ENCODE data around the gene STK32C. TPM values are rescaled to one million over a fixed set of nuclear protein-coding genes. Genes with fewer than 3 reads are reported as not detected.

Gene STK32C
- total RNA-seq, 1 donor from 2014 or later, result 2.5 TPM

DNA sequence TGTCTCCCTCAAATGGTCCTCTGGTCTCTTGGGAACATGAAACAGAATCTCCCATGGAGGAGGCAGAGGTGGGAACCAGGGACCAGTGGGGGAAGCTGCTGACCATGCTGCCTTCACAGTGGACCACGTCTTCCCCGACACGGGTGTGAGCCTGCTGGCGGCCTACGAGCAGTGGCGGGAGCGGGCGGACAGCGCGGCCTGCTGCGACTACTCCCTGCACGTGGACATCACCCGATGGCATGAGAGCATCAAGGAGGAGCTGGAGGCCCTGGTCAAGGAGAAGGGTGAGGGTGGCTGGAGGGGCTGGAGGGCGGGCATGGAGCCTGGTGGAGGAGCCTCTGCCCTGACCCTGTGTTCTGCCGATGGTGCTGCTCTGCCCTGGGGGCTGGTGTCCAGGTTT lies 113.0 kb downstream of the STK32C start:
- H3K27me3 Mint-ChIP-seq (ENCODE audit: insufficient read depth, low read depth), result peaks cover 2% of the 10 kb centered on the region
- Histone ChIP-seq H3K79me2 (ENCODE audit: low read depth) (no peaks in the 10 kb centered on the region), H3K9me3 (ENCODE audit: low read depth) (no peaks in the 10 kb centered on the region), H3K4me2 (no peak overlapping the region), H3K36me3 (no peaks in the 10 kb centered on the region), H3K4me1 (no peaks in the 10 kb centered on the region), H3F3A (ENCODE audit: low read depth) (no peaks in the 10 kb centered on the region), H3K4me3 (no peak overlapping the region), H4K20me1 (ENCODE audit: low read depth) (peaks cover 28% of the 10 kb centered on the region), H3K27me3 (peaks cover 3% of the 10 kb centered on the region), H2AFZ (replicated peaks) (no peak overlapping the region), H3K27ac (no peak overlapping the region), H3K9ac (no peak overlapping the region)
- DNase-seq (ENCODE audit: low spot score), result no peak
- H3K4me3 Mint-ChIP-seq, result no peak overlapping the region
- H3K36me3 Mint-ChIP-seq, result peaks cover 28% of the 10 kb centered on the region
- TF ChIP-seq EZH2phosphoT487 (IDR thresholded peaks at IDR 0.05) (no peak), EZH2 (IDR thresholded peaks at IDR 0.05) (no peak)
- TF ChIP-seq, protein P1, sequence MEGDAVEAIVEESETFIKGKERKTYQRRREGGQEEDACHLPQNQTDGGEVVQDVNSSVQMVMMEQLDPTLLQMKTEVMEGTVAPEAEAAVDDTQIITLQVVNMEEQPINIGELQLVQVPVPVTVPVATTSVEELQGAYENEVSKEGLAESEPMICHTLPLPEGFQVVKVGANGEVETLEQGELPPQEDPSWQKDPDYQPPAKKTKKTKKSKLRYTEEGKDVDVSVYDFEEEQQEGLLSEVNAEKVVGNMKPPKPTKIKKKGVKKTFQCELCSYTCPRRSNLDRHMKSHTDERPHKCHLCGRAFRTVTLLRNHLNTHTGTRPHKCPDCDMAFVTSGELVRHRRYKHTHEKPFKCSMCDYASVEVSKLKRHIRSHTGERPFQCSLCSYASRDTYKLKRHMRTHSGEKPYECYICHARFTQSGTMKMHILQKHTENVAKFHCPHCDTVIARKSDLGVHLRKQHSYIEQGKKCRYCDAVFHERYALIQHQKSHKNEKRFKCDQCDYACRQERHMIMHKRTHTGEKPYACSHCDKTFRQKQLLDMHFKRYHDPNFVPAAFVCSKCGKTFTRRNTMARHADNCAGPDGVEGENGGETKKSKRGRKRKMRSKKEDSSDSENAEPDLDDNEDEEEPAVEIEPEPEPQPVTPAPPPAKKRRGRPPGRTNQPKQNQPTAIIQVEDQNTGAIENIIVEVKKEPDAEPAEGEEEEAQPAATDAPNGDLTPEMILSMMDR (IDR thresholded peaks at IDR 0.05), result no peak
- no peaks in the 10 kb centered on the region for H3K4me1 Mint-ChIP-seq
- H3K27ac Mint-ChIP-seq, result no peak overlapping the region
- H3K9me3 Mint-ChIP-seq, result no peaks in the 10 kb centered on the region

DNA sequence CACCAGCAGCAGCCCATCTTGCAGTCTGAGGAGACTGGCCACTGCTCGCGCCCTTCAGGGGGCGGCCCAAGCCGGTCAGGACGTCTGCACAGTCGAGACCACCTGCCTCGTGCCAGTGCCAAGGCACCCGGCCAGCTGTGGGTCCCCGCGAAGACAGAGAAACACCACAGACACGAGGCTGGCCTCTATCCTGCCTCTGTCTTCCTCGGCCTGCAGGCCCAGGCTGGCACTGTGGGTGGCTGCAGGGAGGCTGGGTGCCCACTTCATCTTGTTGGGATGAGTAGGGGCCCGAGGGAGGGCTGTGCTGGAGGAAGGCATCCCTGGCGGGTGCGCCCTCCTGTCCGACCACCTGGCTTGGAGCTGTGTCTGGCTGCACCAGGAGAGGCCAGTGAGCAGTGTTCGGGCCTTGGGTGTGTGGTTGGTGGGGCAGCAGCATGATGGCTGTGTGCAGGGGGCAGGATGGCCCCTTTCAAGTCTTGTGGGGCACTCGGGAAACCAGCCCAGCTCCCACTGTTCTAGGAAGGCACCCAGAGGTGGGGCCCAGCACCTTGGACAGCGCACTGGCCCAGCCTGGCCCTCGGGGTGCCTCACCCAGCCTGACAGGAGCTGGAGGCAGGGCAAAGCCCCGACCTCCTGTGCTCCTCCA lies 113.7 kb downstream of the STK32C start:
- no peaks in the 10 kb centered on the region for H3K36me3 ChIP-seq
- peaks cover 5% of the 10 kb centered on the region for H3K4me1 Mint-ChIP-seq

DNA sequence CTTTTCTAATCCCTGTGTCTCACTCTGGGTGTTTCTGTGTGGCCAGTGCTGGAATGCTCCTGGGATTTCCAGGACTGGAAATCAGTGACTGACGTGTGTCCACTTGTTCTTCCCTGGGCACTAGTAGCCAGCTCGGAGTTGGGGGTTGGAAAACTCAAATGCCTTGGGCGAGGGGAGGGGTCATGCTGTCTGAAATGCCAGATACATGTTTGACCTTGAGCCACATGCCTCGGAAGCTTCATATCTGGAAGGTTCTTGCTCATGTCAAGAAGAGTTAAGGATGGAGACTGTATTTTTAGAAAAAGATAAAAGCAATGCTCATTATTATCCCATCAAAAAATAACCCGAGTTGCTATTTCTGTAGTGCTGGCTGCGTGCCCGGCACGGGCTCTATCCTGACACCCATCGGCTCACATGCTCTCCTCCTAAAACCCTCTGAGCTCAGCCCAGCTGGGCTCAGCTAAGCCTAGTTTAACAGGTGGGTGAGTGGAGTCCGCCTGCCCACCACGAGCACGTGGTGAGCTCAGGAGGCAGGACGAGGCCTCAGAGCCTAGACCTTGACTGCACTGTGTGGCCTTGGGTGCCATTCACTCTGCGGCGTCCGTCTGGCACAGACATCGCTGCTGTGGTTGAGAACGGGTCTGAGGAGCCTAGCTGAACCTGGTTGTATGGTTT lies 114.6 kb downstream of the STK32C start:
- Histone ChIP-seq H3K27me3 (peaks cover 19% of the 10 kb centered on the region), H3K79me2 (ENCODE audit: low read depth) (no peaks in the 10 kb centered on the region), H3K4me3 (no peak overlapping the region), H3F3A (ENCODE audit: low read depth) (peaks cover 5% of the 10 kb centered on the region), H3K9ac (no peak overlapping the region), H3K4me2 (no peak overlapping the region), H3K4me1 (no peaks in the 10 kb centered on the region), H2AFZ (replicated peaks) (no peak overlapping the region), H3K27ac (no peak overlapping the region), H4K20me1 (ENCODE audit: low read depth) (peaks cover 43% of the 10 kb centered on the region), H3K36me3 (no peaks in the 10 kb centered on the region), H3K9me3 (ENCODE audit: low read depth) (no peaks in the 10 kb centered on the region)
- H3K36me3 Mint-ChIP-seq, result peaks cover 37% of the 10 kb centered on the region
- no peak overlapping the region for H3K4me3 Mint-ChIP-seq
- H3K27ac Mint-ChIP-seq, result no peak overlapping the region
- H3K9me3 Mint-ChIP-seq, result no peaks in the 10 kb centered on the region
- DNase-seq (ENCODE audit: low spot score), result no peak
- H3K4me1 Mint-ChIP-seq, result peaks cover 12% of the 10 kb centered on the region
- peaks cover 2% of the 10 kb centered on the region for H3K27me3 Mint-ChIP-seq (ENCODE audit: insufficient read depth, low read depth)
- TF ChIP-seq, protein P1 (IDR thresholded peaks at IDR 0.05), result no peak
- no peak for TF ChIP-seq EZH2phosphoT487 (IDR thresholded peaks at IDR 0.05)
- no peak for TF ChIP-seq EZH2 (IDR thresholded peaks at IDR 0.05)

More for the DNA sequence above, 113.7 kb downstream of the STK32C start:
- Mint-ChIP-seq H3K27ac (no peak overlapping the region), H3K9me3 (no peaks in the 10 kb centered on the region), H3K36me3 (peaks cover 34% of the 10 kb centered on the region), H3K4me3 (no peak overlapping the region), H3K27me3 (ENCODE audit: insufficient read depth, low read depth) (peaks cover 2% of the 10 kb centered on the region)
- Histone ChIP-seq H3K4me2 (no peak overlapping the region), H3K79me2 (ENCODE audit: low read depth) (no peaks in the 10 kb centered on the region), H3K4me1 (no peaks in the 10 kb centered on the region), H3F3A (ENCODE audit: low read depth) (no peaks in the 10 kb centered on the region), H3K4me3 (no peak overlapping the region), H3K27ac (no peak overlapping the region), H2AFZ (replicated peaks) (no peak overlapping the region), H3K27me3 (peaks cover 10% of the 10 kb centered on the region), H4K20me1 (ENCODE audit: low read depth) (peaks cover 34% of the 10 kb centered on the region), H3K9me3 (ENCODE audit: low read depth) (no peaks in the 10 kb centered on the region), H3K9ac (no peak overlapping the region)
- DNase-seq (ENCODE audit: low spot score), result peak; percentile 45
- TF ChIP-seq, protein P1 (IDR thresholded peaks at IDR 0.05), result no peak
- TF ChIP-seq EZH2phosphoT487 (IDR thresholded peaks at IDR 0.05), result no peak
- TF ChIP-seq EZH2 (IDR thresholded peaks at IDR 0.05), result no peak

All from neural progenitor cell (in vitro differentiated cells).